Brain microvascular endothelial cell (primary cell): ENCODE results near the gene GDI2.

Experiments
- DNase-seq: peaks from one replicate; pipeline ENCODE4 v3.0.0-alpha.2; 2020
- H3K27ac ChIP-seq: fragments of 250-450 bp; sonication (Bioruptor Pico); 2 replicates; pipeline ENCODE4 v1.5.1; 2020; ENCODE audit warnings: mild to moderate bottlenecking, moderate library complexity
- H3K27me3 ChIP-seq: fragments of 250-450 bp; sonication (Bioruptor Pico); replicated peaks from 2 replicates; pipeline ENCODE4 v1.5.1; 2020; ENCODE audit warnings: mild to moderate bottlenecking
- H3K36me3 ChIP-seq: fragments of 250-450 bp; sonication (Bioruptor Pico); replicated peaks from 2 replicates; pipeline ENCODE4 v1.5.1; 2020; ENCODE audit warnings: mild to moderate bottlenecking
- H3K4me3 ChIP-seq: 2 replicates; pipeline ENCODE4 v1.5.1; 2011; ENCODE audit warnings: low read depth, mild to moderate bottlenecking, control low read depth, low read length, moderate library complexity
- in situ Hi-C: cut with HindIII; loops from 2 replicates; pipeline ENCODE4 v1.10.0; 2017; ENCODE audit warnings: low sequenced_read_pairs, low pct_ligation_motif_present
- TF ChIP-seq, protein P1 (sequence below): IDR thresholded peaks from 2 replicates; pipeline ENCODE4 v1.5.1; 2011; ENCODE audit warnings: low read depth, mild to moderate bottlenecking, moderate library complexity, low read length, control low read depth, inconsistent platforms; ENCODE audit errors: missing control alignments

The GDI2 gene

GRCh38 chr10:5736591-5736990 lies 76.6 kb downstream of the GDI2 start:
- Histone ChIP-seq H3K27ac (no peak overlapping the region), H3K36me3 (peaks cover 23% of the 10 kb centered on the region), H3K4me3 (no peak overlapping the region), H3K27me3 (no peaks in the 10 kb centered on the region)
- TF ChIP-seq, protein P1, sequence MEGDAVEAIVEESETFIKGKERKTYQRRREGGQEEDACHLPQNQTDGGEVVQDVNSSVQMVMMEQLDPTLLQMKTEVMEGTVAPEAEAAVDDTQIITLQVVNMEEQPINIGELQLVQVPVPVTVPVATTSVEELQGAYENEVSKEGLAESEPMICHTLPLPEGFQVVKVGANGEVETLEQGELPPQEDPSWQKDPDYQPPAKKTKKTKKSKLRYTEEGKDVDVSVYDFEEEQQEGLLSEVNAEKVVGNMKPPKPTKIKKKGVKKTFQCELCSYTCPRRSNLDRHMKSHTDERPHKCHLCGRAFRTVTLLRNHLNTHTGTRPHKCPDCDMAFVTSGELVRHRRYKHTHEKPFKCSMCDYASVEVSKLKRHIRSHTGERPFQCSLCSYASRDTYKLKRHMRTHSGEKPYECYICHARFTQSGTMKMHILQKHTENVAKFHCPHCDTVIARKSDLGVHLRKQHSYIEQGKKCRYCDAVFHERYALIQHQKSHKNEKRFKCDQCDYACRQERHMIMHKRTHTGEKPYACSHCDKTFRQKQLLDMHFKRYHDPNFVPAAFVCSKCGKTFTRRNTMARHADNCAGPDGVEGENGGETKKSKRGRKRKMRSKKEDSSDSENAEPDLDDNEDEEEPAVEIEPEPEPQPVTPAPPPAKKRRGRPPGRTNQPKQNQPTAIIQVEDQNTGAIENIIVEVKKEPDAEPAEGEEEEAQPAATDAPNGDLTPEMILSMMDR, result no peak
- in situ Hi-C loops, result no loop called here
- no peak for DNase-seq

- H3K36me3 ChIP-seq, result peaks cover 30% of the 10 kb centered on the region
- no peak for DNase-seq
- H3K27ac ChIP-seq, result no peak overlapping the region
- TF ChIP-seq, protein P1, result no peak
- no peaks in the 10 kb centered on the region for H3K27me3 ChIP-seq
- H3K4me3 ChIP-seq, result no peak overlapping the region
- in situ Hi-C loops, result no loop called here
Measured at GRCh38 chr10:5735119-5735518, 78.1 kb downstream of the GDI2 start.

DNA sequence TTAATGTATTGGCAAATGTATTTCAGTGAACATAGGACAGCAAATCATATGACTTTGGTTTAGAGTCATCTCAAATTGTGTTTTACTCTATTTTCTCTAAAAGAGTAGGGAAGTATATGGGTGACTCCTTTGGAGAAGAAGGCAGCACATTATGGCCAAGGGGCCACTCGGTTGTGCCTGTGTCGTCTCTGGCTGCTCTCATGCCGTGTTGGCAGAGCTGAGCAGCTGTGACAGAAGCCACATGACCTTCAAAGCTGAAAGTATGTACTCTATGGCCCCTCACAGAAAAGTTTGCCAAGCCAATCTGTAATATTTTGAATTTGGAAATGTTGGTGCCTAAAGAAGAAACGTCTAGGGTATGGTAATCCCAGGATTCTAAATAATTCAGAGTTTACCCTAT lies 81.1 kb downstream of the GDI2 start:
- Histone ChIP-seq H3K4me3 (no peak overlapping the region), H3K27me3 (no peaks in the 10 kb centered on the region), H3K27ac (no peak overlapping the region), H3K36me3 (peaks cover 23% of the 10 kb centered on the region)
- in situ Hi-C loops, result no loop called here
- no peak for DNase-seq
- TF ChIP-seq, protein P1, result no peak

DNA sequence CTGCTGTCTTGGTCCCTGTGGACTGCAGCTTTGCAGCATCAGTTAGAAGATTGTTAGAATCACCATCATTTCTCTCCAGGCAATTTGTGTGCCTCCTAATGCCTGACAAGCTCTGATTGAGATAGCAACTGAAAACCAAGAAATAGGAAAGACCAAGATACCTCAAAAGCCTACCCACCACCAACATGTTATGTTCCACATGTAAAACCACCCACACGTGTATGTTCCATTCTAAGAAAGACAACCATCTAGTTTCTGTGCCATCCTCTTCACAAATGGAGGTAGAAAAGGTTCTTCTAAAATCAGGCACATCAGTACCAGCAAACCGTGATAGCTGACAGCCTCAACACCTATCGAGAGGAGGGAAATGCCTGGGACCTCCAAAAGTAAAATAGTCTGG lies 81.7 kb downstream of the GDI2 start:
- no peak overlapping the region for H3K27ac ChIP-seq
- no peaks in the 10 kb centered on the region for H3K27me3 ChIP-seq
- in situ Hi-C loops, result no loop called here
- TF ChIP-seq, protein P1, result no peak
- H3K36me3 ChIP-seq, result peaks cover 23% of the 10 kb centered on the region
- H3K4me3 ChIP-seq, result no peak overlapping the region
- DNase-seq, result no peak

- no peak for DNase-seq
- no peak overlapping the region for H3K27ac ChIP-seq
- no peaks in the 10 kb centered on the region for H3K27me3 ChIP-seq
- H3K36me3 ChIP-seq, result peaks cover 23% of the 10 kb centered on the region
- in situ Hi-C loops, result no loop called here
- TF ChIP-seq, protein P1, result no peak
- H3K4me3 ChIP-seq, result no peak overlapping the region
Measured at GRCh38 chr10:5730766-5731165, 82.5 kb downstream of the GDI2 start.

GRCh38 chr10:5723692-5724091 lies 89.5 kb downstream of the GDI2 start:
- no peak for DNase-seq
- H3K4me3 ChIP-seq, result no peak overlapping the region
- no peak overlapping the region for H3K27ac ChIP-seq
- peaks cover 4% of the 10 kb centered on the region for H3K36me3 ChIP-seq
- TF ChIP-seq, protein P1, result no peak
- in situ Hi-C loops, result no loop called here
- H3K27me3 ChIP-seq, result no peaks in the 10 kb centered on the region
